Fibroblast of lung (primary cell): ENCODE measurements around the gene CAMK1G. TPM values are rescaled to one million over a fixed set of nuclear protein-coding genes. Genes with fewer than 3 reads are reported as not detected.
A peak's percentile ranks its signal among the peaks of the same experiment; 100 is the strongest.

Experiments used
- DNase-seq, 2 donors: peaks; one replicate each; pipeline versions ENCODE4 v3.0.0 to v3.0.0-alpha.2; 2010; ENCODE audit warnings: low read depth in 2 of 2
- H2AFZ ChIP-seq: 2 replicates; pipeline ENCODE4 v1.5.1; 2012; ENCODE audit warnings: low read length, control low read depth, inconsistent platforms
- H3K27ac ChIP-seq: 2 replicates; pipeline ENCODE4 v1.5.1; 2011; ENCODE audit warnings: low read length, control low read depth; ENCODE audit not compliant: insufficient read depth
- H3K27me3 ChIP-seq: 2 replicates; pipeline ENCODE4 v1.5.1; 2011; ENCODE audit warnings: mild to moderate bottlenecking, low read length; ENCODE audit not compliant: control insufficient read depth, insufficient read depth
- H3K36me3 ChIP-seq: 2 replicates; pipeline ENCODE4 v1.5.1; 2011; ENCODE audit warnings: low read length; ENCODE audit not compliant: control insufficient read depth, insufficient read depth
- H3K4me1 ChIP-seq: 2 replicates; pipeline ENCODE4 v1.5.1; 2011; ENCODE audit warnings: low read length; ENCODE audit not compliant: control insufficient read depth, insufficient read depth; ENCODE audit errors: extremely low read depth
- H3K4me2 ChIP-seq: 2 replicates; pipeline ENCODE4 v1.5.1; 2011; ENCODE audit warnings: low read length, control low read depth; ENCODE audit not compliant: insufficient read depth; ENCODE audit errors: extremely low read depth
- H3K4me3 ChIP-seq, 4 experiments: fragments of 200-600 bp in 1 of 4; sonication (generic) in 1 of 4; replicated peaks in 1 of 4; 2 replicates each; pipeline ENCODE4 v1.5.1; 2011 to 2016; ENCODE audit warnings: low read length in 4 of 4, low read depth in 3 of 4, mild to moderate bottlenecking in 3 of 4, control low read depth in 2 of 4, inconsistent platforms in 1 of 4, mixed read lengths in 1 of 4; ENCODE audit not compliant: insufficient read depth in 1 of 4; ENCODE audit errors: control extremely low read depth in 1 of 4
- H3K79me2 ChIP-seq: 2 replicates; pipeline ENCODE4 v1.5.1; 2012; ENCODE audit warnings: mild to moderate bottlenecking, low read length, inconsistent platforms; ENCODE audit not compliant: control insufficient read depth, insufficient read depth
- H3K9ac ChIP-seq: 2 replicates; pipeline ENCODE4 v1.5.1; 2011; ENCODE audit warnings: mild to moderate bottlenecking, low read length, control low read depth; ENCODE audit not compliant: insufficient read depth
- H3K9me3 ChIP-seq: 2 replicates; pipeline ENCODE4 v1.5.1; 2012; ENCODE audit warnings: low read depth, low read length; ENCODE audit not compliant: control insufficient read depth, insufficient read depth
- H4K20me1 ChIP-seq: 2 replicates; pipeline ENCODE4 v1.5.1; 2011; ENCODE audit warnings: low read length; ENCODE audit not compliant: control insufficient read depth, insufficient read depth; ENCODE audit errors: extremely low read depth
- CTCF ChIP-seq, 2 donors: IDR thresholded peaks in 1 of 2; conservative IDR thresholded peaks in 1 of 2; 1 replicate in 1 of 2; 2 replicates in 1 of 2; pipeline ENCODE4 v1.5.1; 2011 to 2012; ENCODE audit warnings: low read length in 2 of 2, control low read depth in 1 of 2, inconsistent platforms in 1 of 2, low read depth in 1 of 2, mild to moderate bottlenecking in 1 of 2
- EZH2 ChIP-seq: IDR thresholded peaks from 2 replicates; pipeline ENCODE4 v1.5.1; 2012; ENCODE audit warnings: low read length, control low read depth, mild to moderate bottlenecking; ENCODE audit errors: missing control alignments
- polyA plus RNA-seq, 2 donors: library from polyadenylated mRNA; depleted of rRNA in 1 of 2; stranded (reverse) in 1 of 2; unstranded in 1 of 2; fragments of >200 nt; gene quantifications; 2 replicates each; pipeline ENCODE4 v1.2.1, GENCODE V29; 2011 to 2012; ENCODE audit warnings: missing spikeins in 1 of 2
- total RNA-seq: library from RNA; depleted of rRNA; stranded (reverse); fragments of >200 nt; gene quantifications from 2 replicates; pipeline ENCODE4 v1.2.1, GENCODE V29; 2014

The CAMK1G gene
- total and polyA plus RNA-seq, 2 donors (not counting 1 experiment from before 2014, with no cell fraction given): 0.96 to 1.7 TPM

- no peaks in the 10 kb centered on the region for H3K4me1 ChIP-seq
- H2AFZ ChIP-seq: no peak overlapping the region
- H3K27ac ChIP-seq: no peak overlapping the region
- no peak for DNase-seq
- no peaks in the 10 kb centered on the region for H3K79me2 ChIP-seq
- H3K9me3 ChIP-seq: no peaks in the 10 kb centered on the region
- H3K27me3 ChIP-seq: peaks cover 6% of the 10 kb centered on the region
- no peak for TF ChIP-seq EZH2
- no peak for TF ChIP-seq CTCF (conservative IDR thresholded peaks at IDR 0.05 in 1 of 2, IDR thresholded peaks at IDR 0.05 in 1 of 2; ENCODE audit: low read depth in 1 of 2, low read length in 2 of 2)
- no peak overlapping the region for H3K4me3 ChIP-seq
- no peaks in the 10 kb centered on the region for H3K36me3 ChIP-seq
- H4K20me1 ChIP-seq: no peaks in the 10 kb centered on the region
- H3K9ac ChIP-seq: no peak overlapping the region
- no peak overlapping the region for H3K4me2 ChIP-seq
Measured at GRCh38 chr1:209537336-209538114, 46.0 kb upstream of the CAMK1G start.

- H3K79me2 ChIP-seq: no peaks in the 10 kb centered on the region
- no peaks in the 10 kb centered on the region for H3K9me3 ChIP-seq
- H3K4me1 ChIP-seq: no peaks in the 10 kb centered on the region
- H3K27me3 ChIP-seq: peaks cover 3% of the 10 kb centered on the region
- no peak overlapping the region for H3K27ac ChIP-seq
- TF ChIP-seq EZH2: no peak
- no peak for TF ChIP-seq CTCF (conservative IDR thresholded peaks at IDR 0.05 in 1 of 2, IDR thresholded peaks at IDR 0.05 in 1 of 2; ENCODE audit: low read depth in 1 of 2, low read length in 2 of 2)
- no peak overlapping the region for H3K4me3 ChIP-seq
- no peak overlapping the region for H3K9ac ChIP-seq
- H3K4me2 ChIP-seq: no peak overlapping the region
- H2AFZ ChIP-seq: no peak overlapping the region
- no peak for DNase-seq
- no peaks in the 10 kb centered on the region for H3K36me3 ChIP-seq
- no peaks in the 10 kb centered on the region for H4K20me1 ChIP-seq
Measured at GRCh38 chr1:209539576-209539975, 43.9 kb upstream of the CAMK1G start.

- no peak overlapping the region for H3K9ac ChIP-seq
- TF ChIP-seq EZH2: no peak
- no peak for TF ChIP-seq CTCF (conservative IDR thresholded peaks at IDR 0.05 in 1 of 2, IDR thresholded peaks at IDR 0.05 in 1 of 2; ENCODE audit: low read depth in 1 of 2, low read length in 2 of 2)
- no peaks in the 10 kb centered on the region for H4K20me1 ChIP-seq
- H3K27me3 ChIP-seq: no peaks in the 10 kb centered on the region
- no peak overlapping the region for H3K4me3 ChIP-seq
- no peaks in the 10 kb centered on the region for H3K36me3 ChIP-seq
- no peaks in the 10 kb centered on the region for H3K4me1 ChIP-seq
- H3K9me3 ChIP-seq: no peaks in the 10 kb centered on the region
- peak in 1 of 2 donors; percentile 84 for DNase-seq
- no peak overlapping the region for H3K27ac ChIP-seq
- no peak overlapping the region for H2AFZ ChIP-seq
- no peak overlapping the region for H3K4me2 ChIP-seq
- H3K79me2 ChIP-seq: no peaks in the 10 kb centered on the region
Measured at GRCh38 chr1:209542585-209542984, 40.9 kb upstream of the CAMK1G start.
